RKO (cell line): Measurements from ENCODE around the gene GNL2.

Experiments
- DNase-seq: peaks from one replicate; pipeline ENCODE4 v3.0.0-alpha.2; 2016; ENCODE audit warnings: low spot score

GNL2 gene

DNA sequence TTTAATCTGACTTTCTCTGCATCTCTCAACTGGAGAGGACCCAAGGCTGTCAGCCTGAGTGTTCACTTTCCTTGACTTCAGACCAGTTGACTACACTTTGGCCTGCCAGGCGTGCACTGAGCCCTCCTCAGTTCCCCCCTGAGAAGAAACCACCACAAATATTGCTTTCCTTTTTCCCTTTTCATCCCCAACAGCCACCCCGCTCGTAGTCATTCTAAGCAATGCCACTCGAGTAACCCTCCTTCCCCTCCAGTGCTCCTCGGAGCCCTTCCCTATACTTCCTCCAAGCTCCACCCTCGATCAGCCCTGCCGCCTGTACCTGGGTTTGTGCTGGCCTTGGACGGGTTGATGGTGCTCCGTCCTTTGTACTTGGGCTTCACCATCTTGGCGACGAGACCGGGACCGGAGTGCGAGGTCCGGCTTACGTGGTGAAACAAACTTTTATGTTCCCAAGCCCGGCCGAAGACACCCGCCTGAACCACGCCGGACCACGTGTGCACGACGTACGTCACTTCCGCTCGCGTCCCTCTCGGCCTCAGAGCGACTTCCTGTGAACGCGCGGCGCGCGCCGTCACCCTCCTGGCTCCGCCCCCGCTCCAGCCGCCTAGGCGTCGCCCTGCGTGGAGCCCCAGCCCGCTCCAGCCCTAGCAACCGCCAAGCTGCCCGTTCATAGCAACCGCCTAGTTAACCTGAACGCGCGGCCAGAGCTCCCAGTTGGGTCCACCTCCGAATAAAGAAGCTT is at the start of gene GNL2:
GNL2 (minus strand) TSS at position 498 of the 742 bp plus-strand sequence; CDS start at position 383, 115 bp downstream.
- peak; percentile 95 for DNase-seq

DNA sequence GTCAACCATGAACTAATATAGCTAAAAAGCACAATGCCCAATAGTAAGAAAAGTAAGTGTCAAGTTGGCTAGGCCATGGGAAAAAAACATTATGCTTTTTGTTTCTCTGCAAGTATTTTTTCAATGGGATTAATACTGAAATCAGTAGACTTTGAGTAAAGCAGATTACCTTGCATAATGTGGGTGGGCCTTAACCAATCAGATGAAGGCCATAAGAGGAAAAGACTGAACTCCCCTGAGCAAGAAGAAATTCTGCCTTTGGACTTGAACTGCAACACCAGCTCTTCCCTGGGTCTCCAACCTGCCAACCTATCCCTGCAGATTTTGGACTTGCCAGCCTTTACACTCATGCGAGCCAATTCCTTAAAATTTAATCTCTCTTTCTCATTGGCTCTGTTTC is 45.3 kb upstream of the GNL2 start:
- no peak for DNase-seq

DNA sequence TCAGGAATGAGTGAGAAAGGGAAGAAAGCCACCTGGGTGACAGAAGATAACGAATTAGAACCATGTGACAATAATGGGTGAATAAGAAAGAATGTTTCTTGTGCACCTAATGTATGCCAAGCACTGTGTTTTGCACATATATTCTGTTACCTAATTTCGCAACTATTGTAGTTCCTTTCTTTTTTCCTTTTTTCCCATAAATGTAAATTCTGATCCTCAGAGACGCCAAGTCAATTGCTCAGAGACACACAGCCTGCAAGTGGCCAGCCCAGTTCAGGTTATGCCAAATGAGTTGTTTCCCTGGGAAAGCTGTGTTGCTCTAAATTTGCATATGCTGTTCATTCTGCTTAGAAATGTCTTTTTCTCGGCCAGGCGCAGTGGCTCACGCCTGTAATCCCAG is 40.7 kb upstream of the GNL2 start:
- no peak for DNase-seq

DNA sequence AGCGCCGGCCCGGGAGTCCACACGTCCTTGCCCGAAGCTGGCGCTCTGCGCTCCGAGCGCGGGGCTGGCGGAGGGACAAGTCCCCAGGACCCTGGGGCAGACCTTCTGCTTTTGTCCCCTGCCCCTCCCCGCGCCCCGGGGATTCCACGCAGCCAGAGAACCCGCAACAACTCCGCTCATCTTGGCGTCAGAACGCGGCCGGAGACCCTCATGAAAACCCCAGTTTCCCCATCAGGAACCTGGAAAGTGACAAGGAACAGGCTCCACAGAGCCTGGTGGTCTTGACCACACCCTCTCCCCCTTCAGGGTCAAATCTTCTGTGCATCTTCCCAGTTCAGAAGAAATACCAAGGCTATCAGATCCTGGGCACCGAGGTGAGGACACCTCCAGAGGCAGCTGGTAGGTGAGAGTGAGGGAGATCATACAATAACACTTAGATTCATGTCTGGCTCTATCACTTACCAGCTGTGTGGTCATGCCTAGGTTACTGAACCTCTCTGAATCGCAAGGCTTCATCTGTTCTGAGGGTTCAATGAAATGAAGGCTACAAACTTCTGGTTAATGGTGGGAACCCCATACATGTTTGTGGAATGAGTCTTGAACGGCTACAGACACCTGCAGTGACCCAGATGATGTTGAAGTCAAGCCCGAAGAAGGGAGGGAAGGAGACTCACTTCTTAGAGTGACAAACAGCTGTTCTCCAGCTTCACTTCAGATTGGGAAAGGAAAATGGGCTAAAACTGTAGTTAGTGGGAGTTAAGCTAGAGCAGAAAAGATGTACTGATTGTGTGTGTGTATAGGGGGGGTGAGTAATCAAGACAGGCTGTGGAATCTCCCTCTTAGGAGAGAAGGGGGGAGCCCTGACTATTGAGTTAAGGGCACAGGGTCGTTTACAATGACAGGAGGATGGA is 39.5 kb upstream of the GNL2 start:
- no peak for DNase-seq

DNA sequence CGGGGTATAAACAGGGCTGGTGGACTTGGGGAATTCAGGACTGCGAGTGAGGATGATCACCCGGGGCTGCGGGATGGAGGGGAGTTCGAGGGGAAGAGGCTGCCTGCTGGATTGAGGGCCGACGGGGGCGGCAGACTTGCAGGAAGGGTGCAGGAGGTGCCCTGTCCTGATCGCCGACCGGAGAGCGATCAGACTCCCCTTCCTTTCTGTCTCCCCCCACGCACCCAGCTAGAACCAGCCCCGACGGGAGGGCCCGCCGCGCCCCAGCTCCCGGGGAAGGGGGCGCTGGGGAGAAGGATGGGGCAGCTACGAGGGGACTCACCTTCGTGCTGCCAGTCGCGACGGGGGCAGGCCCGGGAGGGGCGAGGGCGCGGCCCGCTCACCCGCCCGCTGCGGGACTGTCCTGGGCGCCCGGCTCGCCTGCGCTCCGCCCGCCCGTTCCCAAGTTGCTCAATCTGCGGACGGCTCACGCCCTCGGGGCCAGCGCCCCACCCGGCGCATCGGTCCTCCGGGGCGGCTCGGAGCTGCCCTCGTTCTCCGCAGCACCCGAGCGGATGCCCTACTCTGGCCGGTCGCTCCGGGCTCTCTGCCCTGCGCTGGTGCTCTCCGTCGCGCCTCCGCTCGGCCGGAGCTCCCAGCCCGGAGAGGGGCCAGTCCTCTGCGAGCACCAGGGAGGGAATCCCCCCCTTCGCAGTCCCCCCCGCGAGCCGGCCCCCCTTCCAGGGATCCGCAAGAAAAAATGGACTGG is 38.7 kb upstream of the GNL2 start, which contains the start of gene RSPO1:
RSPO1 (minus strand) TSS at position 649 of the 748 bp plus-strand sequence. CDS start 5,231 bp downstream, outside the sequence.
- no peak for DNase-seq

DNA sequence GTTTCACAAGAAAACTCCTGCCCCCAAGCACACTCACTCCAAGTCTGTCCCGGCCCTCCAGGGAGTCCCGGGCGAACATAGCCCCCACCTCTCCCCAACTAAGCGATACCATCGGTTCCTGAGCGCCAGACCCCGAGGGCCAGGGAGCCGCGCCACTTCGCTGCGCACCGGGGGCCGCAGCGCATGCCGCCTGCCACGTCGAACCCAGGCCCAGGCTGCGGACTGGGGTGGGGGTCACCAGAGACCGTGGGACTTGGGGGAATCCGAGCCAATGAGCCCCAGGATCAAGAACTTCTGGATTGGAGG is 38.2 kb upstream of the GNL2 start:
- no peak for DNase-seq

DNA sequence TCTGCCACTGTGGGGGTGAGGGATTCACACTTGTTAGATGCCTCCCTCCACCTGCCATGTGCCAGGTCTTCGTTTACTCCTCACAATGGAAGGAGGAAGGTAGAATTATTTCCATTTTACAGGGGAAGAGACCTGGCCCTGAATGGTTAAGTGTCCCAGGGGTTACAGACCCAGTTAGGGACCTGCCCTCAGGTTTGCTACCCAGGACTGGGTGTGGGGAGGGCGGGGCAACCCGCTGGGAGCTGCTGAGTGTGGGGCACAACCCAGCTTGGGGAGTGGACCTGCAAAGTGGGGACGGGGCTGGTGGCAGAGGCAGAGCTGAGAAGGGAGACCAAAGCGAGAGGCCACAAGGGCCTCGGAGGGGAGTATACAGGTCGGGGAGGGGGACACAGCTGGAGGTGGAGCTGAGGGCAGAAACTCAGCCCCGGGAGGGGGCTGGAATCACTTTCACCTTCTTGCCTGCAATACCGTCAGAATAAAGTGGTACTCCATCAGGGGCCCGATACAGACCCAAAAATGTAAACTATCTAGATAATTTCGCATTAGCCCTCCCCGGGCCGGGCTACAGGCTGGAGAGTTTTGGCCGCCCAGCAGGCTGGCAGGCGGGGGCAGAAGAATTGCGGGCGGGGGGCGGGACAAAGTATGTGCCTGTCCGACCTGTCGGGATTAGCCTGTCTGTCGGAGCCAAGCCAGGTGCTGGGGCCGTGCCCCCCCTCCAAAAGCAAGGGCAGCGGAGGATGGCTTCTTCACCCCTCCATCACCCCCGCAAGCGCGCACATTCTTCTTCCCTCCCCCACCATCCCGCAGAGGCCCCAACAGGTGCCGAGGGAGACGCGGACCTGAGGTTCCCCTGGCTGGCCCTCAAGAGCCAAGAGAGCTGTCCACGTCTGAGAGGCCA is 37.6 kb upstream of the GNL2 start:
- no peak for DNase-seq

DNA sequence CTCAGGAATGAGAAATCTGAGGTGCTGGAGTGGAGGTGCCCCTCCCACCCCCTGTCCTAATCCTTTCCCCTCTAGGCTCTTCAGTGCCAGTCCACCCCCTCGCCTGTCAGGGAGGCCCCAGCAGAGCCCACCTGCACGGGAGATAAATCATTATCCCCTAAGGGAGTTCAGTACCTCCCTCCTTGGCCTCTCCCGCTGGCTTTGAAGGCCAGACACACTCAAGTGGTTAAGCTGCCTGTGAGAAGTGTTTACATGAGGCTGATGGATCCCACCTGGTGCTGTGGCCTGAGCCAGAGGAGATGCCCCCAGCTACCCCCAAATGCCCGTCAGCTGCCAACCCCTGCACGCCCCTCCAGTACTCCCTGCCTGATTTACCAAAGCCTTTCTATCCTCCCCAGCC is 35.3 kb upstream of the GNL2 start:
- no peak for DNase-seq

DNA sequence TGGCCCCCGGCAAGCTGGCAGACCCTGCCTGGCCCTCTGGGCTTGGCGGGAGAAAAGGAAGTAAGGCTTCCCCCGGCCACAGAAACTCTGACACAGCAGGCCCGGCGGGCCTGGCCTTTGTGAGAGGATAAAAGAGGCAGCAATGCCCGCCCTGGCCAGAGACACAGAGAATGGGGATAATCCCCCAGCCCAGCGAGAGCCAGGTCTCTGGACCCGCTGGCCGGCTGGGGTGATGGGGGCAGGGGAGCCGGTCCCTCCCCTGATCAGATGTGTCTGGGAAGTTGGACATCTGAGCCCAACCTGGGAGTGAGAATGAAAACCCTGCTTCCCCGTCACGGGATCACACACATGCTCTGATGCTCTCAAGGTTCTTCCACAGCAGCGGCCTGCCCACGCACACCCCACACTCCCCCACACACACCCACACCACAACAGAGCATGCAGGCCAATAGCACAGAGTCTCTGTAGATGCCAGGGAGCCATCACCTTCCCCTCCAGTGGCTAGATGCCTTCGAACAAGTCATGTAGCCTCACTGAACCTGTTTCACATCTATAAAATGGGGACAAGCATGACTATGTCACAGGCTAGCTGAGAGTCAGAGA is 34.8 kb upstream of the GNL2 start:
- DNase-seq = no peak

DNA sequence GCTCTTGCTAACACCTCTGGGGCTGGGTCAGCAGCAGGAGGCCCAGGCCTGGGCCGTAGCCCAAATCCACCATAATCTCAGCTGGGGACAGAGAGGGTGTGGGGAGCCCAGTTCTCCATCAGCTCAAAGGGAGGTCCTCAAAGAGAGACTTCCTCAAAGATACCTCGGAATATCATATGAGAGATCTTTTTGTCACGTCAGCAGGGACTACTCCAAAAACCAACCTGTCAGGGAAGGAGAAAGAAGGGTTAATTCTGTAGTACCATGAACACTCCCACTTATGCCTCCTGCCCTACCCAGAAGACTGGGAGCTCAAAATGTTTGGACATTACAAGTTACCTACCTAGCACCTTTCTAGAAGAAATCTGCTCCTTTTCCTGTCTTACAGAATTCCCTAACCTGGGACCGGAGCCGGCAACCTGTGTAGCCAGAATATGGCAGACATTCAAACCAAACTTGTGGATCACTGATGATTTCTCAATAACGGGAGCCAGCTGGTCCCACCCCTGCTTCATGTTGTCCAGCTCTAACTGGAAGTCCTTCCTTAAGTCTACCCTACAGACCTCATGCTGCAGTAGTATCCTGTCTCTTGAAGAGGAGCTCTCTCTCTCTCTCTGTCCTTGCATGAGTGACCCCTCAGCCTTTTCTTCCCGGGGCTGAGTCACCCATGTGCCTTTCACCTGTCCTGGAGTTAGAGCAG is 34.1 kb upstream of the GNL2 start:
- no peak for DNase-seq

DNA sequence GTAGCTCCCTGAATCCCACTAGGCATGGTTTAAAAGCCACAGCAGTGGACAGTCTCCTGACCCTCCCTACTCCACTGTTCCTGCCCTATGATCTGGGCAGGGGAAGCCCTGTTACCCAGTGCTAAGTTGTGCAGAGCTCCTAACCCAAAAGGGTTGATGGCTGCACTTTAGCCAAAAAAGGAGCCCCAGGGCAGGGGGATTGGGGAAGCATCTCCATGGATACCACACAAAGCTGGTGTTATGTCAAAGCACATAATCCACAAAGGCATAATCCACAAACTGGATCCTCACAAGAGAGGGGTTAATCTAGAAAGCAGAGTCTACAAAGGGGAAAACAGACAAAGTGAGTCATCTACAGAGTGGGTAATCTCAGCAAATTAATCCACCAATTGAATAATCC is 33.3 kb upstream of the GNL2 start:
- DNase-seq = no peak

DNA sequence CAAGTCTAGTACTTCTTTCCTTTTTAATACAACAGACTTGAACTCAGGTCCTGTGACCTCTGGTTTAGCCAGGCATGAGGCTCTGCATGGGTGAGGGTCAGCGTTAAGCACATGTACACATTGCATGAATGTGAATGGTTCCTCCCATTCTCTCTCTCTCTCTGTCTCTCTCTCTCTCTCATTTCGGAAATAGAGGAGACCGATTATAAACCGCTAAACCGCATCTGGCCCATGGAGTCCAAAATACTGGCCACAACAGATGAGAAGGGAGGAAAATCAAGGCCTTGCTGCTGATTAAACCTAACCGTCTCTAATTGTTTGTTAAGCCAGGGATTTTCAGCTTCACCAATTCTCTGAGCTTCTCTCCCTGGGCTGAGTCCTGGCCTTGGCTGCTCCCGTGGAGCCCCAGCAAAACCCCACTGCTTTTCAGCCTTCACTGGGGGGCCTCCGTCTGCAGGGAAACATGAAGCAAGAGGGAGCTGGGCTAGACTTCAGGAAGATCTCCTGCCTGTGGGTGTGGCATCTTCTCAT is 32.4 kb upstream of the GNL2 start:
- DNase-seq = no peak

DNA sequence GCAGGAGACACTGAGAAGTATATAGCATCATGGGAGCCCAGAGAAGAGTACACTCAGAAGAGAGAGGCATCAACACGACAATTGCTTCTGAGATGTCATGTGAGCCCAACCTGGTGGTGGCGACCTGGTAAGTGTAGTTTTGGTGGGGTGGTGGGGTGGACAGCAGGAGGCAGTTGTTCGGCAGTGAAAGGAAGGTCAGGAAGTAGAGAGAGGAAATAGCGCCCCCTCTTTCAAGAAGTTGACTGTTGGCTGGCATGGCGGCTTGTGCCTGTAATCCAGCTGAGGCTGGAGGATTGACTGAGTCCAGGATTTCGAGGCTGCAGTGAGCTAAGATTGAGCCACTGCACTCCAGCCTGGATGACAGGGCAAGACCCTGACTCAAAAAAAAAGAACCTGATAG is 26.4 kb upstream of the GNL2 start:
- DNase-seq = no peak

DNA sequence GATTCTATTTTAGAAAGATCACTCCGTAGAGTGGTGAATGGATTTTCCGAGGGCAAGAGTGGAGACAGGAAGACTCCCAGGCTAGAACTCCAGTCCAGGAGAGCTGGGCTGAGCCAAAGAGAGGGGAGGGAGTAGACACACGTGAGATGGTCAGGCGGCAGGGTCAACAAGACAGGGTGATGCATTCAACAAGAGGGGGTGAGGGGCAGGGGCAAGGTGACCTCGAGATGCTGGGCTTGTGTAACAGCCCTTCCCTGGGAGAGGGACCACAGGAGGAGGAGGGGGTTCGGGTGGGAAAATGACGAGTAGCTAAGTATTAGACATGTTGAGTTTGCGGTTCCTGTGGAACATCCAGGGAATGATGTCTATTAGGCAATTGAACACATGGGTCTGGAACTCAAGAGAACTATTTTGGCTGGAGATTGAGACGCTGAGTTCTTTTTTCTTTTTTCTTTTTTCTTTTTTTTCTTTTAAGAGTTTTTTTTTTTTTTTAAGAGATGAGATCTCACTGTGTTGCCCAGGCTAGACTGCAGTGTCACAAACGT is 25.7 kb upstream of the GNL2 start:
- DNase-seq = no peak

DNA sequence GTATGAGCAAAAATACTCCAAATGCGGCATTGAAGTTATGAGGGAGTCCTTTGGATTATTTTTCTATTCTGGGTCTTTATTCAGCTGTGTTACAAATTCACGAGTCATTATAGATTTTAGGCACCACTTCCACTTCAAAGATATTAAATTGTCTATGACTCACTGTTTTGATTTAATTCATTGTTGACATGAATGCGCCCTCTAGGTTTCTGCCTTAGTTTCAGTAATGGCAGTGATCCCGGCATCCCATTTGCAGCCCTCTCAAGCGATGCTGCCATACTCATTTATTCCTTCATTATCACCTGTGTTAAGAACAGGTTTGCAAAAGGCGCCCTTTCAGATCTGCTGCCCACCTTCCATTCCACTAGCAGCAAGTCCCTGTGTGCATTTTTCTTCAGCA is 25.0 kb upstream of the GNL2 start:
- DNase-seq = peak; percentile 3

DNA sequence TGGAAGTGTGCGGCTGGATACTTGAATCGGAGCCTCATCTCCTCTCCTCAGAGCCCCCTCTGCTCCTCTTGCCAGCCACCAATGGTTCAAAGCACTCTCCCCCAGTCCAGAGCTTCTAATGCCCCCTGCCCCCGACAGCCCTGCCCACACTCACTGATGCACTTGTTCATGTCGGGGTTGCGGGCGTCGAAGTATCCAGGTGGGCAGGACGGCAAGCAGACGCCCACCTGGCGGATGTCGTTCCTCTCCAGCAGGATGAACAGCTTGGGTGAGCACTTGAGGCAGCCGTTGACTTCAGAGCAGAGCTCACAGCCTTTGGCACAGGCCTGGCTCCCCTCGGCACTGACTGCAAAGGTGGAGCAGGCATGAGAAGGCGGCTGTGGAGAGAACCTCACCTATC is 20.6 kb upstream of the GNL2 start:
- DNase-seq = no peak

DNA sequence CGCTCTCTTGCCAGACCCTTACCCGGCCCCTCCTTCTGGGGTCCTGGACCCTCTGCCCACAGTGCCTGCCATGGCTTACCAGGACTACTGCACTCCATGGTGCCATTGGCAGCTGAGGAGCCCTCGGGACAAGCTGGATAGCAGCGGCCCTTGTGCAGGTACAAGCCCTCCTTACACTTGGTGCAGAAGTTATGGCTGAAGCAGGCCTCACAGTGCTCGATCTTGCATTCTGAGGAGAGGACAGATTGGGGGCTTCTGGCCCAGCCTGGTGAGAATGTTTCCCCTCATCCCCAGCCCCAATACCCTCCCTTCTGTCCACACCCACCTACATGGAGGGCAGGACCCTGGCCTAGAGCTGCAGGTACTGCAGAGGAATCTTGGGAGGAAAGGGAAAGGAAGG is 18.4 kb upstream of the GNL2 start:
- no peak for DNase-seq

DNA sequence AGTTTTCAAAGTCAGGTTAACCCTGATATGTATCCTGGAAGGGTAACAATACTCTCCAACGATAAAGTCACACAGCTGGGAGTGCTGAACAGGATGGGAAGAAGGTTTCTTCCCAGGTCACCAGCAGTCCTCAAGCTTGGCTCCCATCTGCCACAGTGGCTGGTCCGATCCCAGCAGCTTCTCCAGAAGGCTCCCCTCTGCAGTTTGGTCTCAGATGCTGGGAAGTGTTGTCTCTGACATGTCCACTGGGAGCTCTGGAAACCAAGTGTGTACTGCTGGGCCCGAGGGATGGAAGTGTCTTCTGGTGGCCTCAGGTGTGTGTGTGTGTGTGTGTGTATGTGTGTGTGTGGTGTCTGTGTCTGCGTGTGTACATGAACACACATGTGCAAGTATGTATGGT is 16.4 kb upstream of the GNL2 start:
- no peak for DNase-seq

DNA sequence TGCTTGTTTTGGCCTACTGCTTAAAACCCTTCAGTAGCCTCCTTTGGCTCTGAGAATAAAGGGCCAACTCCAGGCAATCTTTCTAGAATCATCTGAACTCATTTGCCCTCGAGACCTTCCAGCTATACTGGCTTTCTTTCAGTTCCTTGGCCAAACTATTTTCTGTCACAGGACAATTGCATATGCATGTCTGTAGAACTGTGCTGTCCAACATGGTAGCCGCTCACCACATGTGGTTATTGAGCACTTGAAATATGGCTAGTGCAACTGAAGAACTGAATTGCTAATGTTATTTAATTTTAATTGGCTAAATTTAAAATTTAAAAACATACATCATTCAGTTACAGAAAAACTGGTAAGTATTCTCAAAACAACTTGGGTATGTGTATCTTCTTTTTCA is 14.3 kb upstream of the GNL2 start:
- no peak for DNase-seq

DNA sequence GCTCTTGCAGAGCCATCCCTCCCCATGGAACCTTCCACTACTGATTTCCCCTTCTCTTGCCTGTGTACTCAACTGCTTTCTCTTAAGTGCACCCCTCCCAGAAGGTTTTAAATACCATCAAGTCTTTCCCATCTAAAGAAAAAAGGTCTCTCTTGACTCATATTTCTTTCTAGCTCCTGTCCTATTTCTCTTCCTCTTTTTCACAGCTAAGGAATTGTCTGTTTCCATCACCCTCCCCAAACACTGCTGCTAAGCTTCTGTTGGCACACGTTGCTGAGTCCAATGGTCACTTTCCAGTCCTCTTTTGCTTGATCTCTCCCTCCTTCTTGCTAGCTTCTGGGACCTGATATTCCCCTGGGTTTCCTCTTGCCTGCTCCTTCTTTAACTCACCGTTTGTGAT is 13.3 kb upstream of the GNL2 start:
- no peak for DNase-seq
